Measurements from ENCODE around the gene INTS2. TPM values are rescaled to one million over a fixed set of nuclear protein-coding genes. Genes with fewer than 3 reads are reported as not detected.
"Not testable (repeated sequence)": the region's sequence is repeated elsewhere in the genome, so short reads cannot be mapped to it uniquely, and the experiment has no call there.

INTS2 gene
- polyA plus RNA-seq, 6 donors from 2014 or later: 2.4 to 6.1 (median 3.6) TPM; not detected in 1

GRCh38 chr17:61926826-61927207 lies 965 bp downstream of the INTS2 start:
- H3K4me3 Mint-ChIP-seq: peak overlapping the region; percentile 83 to 97 (median 94)
- ATAC-seq (ENCODE audit: low read depth in 2 of 2): no peak
- DNase-seq: no peak
- H3K4me1 Mint-ChIP-seq: peaks cover 10 to 25% (median 19%) of the 10 kb centered on the region in 3 donors
- H3K27me3 Mint-ChIP-seq: peaks cover 0 to 6% (median 5%) of the 10 kb centered on the region in 3 donors
- H3K36me3 Mint-ChIP-seq: no peaks in the 10 kb centered on the region
- H3K27ac Mint-ChIP-seq: peak overlapping the region; percentile 85 to 98 (median 92)
- no peaks in the 10 kb centered on the region for H3K9me3 Mint-ChIP-seq

- not testable (repeated sequence) for ATAC-seq (ENCODE audit: low read depth in 2 of 2); H3K4me3 Mint-ChIP-seq; H3K27me3 Mint-ChIP-seq; H3K27ac Mint-ChIP-seq; DNase-seq; H3K4me1 Mint-ChIP-seq; H3K9me3 Mint-ChIP-seq
- peaks cover 22 to 29% of the 10 kb centered on the region in 2 donors for H3K36me3 Mint-ChIP-seq
Measured at GRCh38 chr17:61915162-61915561, 12.6 kb downstream of the INTS2 start.

DNA sequence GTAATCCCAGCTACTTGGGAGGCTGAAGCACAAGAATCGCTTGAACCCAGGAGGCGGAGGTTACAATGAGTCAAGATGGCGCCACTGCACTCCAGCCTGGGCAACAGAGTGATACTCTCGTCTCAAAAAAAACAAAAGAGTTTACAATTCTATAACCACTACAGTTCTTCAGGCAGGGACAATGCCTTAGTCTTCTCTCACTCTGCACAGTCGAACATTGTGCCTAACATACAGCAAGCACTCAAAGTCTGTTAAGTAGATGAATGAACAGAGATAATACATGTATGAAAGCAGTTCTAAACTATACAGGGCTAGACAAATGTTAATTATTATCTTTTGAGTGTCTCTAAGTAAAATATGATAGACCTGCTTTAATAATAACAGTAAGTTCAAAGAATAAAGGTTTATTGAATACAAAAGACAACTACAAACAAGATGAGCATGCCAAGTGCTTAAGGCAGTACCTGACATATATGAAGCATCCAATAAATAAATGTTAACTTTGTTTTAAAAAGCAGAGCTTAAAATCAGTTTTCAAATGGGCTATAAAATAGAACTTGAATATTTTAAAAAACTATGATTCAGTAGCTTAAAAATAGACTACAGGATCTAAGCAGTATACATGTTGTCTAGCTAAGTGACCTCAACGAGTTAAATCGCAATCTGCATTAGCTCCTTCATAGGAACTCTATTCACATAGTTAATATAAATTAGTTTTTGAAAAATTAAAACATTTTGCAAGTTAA lies 19.3 kb downstream of the INTS2 start:
- ATAC-seq (ENCODE audit: low read depth in 2 of 2) (no peak), DNase-seq (no peak)
- H3K27me3 Mint-ChIP-seq: no peaks in the 10 kb centered on the region
- no peak overlapping the region for H3K4me3 Mint-ChIP-seq
- peaks cover 0 to 2% (median 0%) of the 10 kb centered on the region in 7 donors for H3K9me3 Mint-ChIP-seq
- H3K27ac Mint-ChIP-seq: no peak overlapping the region
- peaks cover 22 to 27% of the 10 kb centered on the region in 2 donors for H3K36me3 Mint-ChIP-seq
- peaks cover 0 to 3% (median 0%) of the 10 kb centered on the region in 3 donors for H3K4me1 Mint-ChIP-seq

- H3K27ac Mint-ChIP-seq: peak overlapping the region in 1 of 6 donors; percentile 73
- peaks cover 0 to 2% (median 0%) of the 10 kb centered on the region in 7 donors for H3K9me3 Mint-ChIP-seq
- no peak for ATAC-seq (ENCODE audit: low read depth in 2 of 2)
- no peak for DNase-seq
- H3K4me1 Mint-ChIP-seq: peaks cover 0 to 3% (median 0%) of the 10 kb centered on the region in 3 donors
- H3K27me3 Mint-ChIP-seq: no peaks in the 10 kb centered on the region
- peaks cover 22 to 32% of the 10 kb centered on the region in 2 donors for H3K36me3 Mint-ChIP-seq
- no peak overlapping the region for H3K4me3 Mint-ChIP-seq
Measured at GRCh38 chr17:61907361-61907760, 20.4 kb downstream of the INTS2 start.

DNA sequence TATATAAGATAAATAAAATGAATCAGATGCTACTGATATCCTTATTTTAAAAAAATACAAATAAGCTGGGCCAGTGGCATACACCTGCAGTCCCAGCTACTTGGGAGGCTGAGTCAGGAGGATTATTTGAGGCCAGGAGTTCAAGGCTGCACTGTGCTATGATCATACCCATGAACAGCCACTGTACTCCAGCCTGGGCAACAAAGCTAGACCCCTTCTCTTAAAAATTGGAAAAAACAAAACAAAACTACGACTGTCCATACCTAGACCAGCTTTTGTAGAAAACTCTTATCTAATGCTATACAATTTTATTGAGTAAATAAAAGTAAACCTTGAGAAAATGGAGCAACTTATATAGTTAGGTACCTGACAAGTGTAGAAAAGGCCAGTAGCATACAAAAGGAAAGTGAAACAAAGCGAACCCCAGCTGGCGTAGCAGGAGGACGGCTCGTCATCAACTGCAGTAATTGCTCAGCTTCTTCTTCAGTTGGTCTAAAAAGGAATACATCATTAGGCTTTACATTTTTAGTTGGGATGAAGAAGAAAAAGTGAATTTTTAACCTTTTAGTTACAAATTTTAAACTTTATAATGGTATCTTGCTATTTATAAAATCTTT lies 23.6 kb downstream of the INTS2 start:
- Mint-ChIP-seq H3K36me3 (peaks cover 7 to 16% of the 10 kb centered on the region in 2 donors), H3K27ac (peak overlapping the region in 3 of 6 donors; percentile 9 to 75 (median 72)), H3K27me3 (no peaks in the 10 kb centered on the region), H3K9me3 (no peaks in the 10 kb centered on the region), H3K4me1 (no peaks in the 10 kb centered on the region), H3K4me3 (peak overlapping the region in 7 of 8 donors; percentile 19 to 86 (median 47))
- DNase-seq: peak; percentile 12
- peak; percentile 79 to 82 for ATAC-seq (ENCODE audit: low read depth in 2 of 2)

DNA sequence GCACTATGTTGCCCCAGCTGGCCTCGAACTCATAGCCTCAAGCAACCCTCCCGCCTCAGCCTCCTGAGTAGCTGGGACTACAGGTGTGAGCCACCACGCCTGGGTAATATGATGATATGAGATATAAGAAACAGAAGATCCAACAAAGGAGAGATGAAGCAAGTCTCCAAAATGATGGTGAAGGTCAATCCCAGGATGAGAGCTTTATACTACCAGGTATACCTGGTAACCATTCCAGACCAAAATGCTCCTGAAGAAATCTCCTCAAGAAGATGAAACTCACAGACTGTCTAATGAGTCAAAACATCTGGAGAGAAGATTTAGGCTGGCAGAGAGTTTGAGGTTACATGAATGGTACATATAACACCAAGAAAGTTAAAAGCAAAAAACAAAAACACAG lies 24.5 kb downstream of the INTS2 start:
- ATAC-seq (ENCODE audit: low read depth in 2 of 2): no peak
- no peaks in the 10 kb centered on the region for H3K9me3 Mint-ChIP-seq
- no peak for DNase-seq
- H3K27ac Mint-ChIP-seq: peak overlapping the region in 3 of 6 donors; percentile 44 to 72 (median 51)
- no peaks in the 10 kb centered on the region for H3K27me3 Mint-ChIP-seq
- H3K36me3 Mint-ChIP-seq: peaks cover 7 to 16% of the 10 kb centered on the region in 2 donors
- H3K4me3 Mint-ChIP-seq: peak overlapping the region in 1 of 8 donors; percentile 45
- no peaks in the 10 kb centered on the region for H3K4me1 Mint-ChIP-seq

- no peak overlapping the region for H3K27ac Mint-ChIP-seq
- DNase-seq: no peak
- peaks cover 0 to 5% of the 10 kb centered on the region in 2 donors for H3K36me3 Mint-ChIP-seq
- no peaks in the 10 kb centered on the region for H3K4me1 Mint-ChIP-seq
- H3K4me3 Mint-ChIP-seq: no peak overlapping the region
- H3K27me3 Mint-ChIP-seq: no peaks in the 10 kb centered on the region
- no peak for ATAC-seq (ENCODE audit: low read depth in 2 of 2)
- H3K9me3 Mint-ChIP-seq: no peaks in the 10 kb centered on the region
Measured at GRCh38 chr17:61897548-61898180, 30.1 kb downstream of the INTS2 start.

GRCh38 chr17:61895391-61895790 lies 32.4 kb downstream of the INTS2 start:
- DNase-seq: no peak
- H3K4me1 Mint-ChIP-seq: no peaks in the 10 kb centered on the region
- H3K36me3 Mint-ChIP-seq: peaks cover 7 to 10% of the 10 kb centered on the region in 2 donors
- peak overlapping the region in 2 of 6 donors; percentile 20 to 62 for H3K27ac Mint-ChIP-seq
- H3K27me3 Mint-ChIP-seq: no peaks in the 10 kb centered on the region
- no peak for ATAC-seq (ENCODE audit: low read depth in 2 of 2)
- H3K9me3 Mint-ChIP-seq: no peaks in the 10 kb centered on the region
- no peak overlapping the region for H3K4me3 Mint-ChIP-seq

- H3K27me3 Mint-ChIP-seq; H3K27ac Mint-ChIP-seq; ATAC-seq (ENCODE audit: low read depth in 2 of 2); H3K9me3 Mint-ChIP-seq; H3K4me3 Mint-ChIP-seq; DNase-seq; H3K36me3 Mint-ChIP-seq; H3K4me1 Mint-ChIP-seq: not testable (repeated sequence)
Measured at GRCh38 chr17:61894310-61894709, 33.5 kb downstream of the INTS2 start.

DNA sequence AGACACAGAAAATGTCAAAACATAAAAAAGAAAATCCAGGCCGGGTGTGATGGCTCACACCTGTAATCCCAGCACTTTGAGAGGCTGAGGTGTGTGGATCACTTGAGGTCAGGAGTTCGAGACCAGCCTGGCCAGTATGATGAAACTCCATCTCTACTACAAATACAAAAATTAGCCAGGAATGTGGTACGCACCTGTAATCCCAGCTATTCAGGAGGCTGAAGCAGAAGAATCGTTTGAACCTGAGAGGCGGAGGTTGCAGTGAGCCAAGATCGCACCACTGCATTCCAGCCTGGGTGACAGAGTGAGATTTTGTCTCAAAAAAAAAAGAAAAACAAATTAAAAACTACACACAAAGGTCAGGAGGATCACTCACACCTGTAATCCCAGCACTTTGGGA lies 40.0 kb downstream of the INTS2 start:
- not testable (repeated sequence) for H3K4me1 Mint-ChIP-seq; H3K9me3 Mint-ChIP-seq; H3K4me3 Mint-ChIP-seq; ATAC-seq (ENCODE audit: low read depth in 2 of 2); DNase-seq; H3K27me3 Mint-ChIP-seq
- Mint-ChIP-seq H3K36me3 (peaks cover 14 to 16% of the 10 kb centered on the region in 2 donors), H3K27ac (peak overlapping the region in 2 of 6 donors; percentile 64 to 75)

GRCh38 chr17:61885865-61886264 lies 41.9 kb downstream of the INTS2 start:
- not testable (repeated sequence) for H3K4me1 Mint-ChIP-seq; H3K4me3 Mint-ChIP-seq; H3K27me3 Mint-ChIP-seq; H3K27ac Mint-ChIP-seq; ATAC-seq (ENCODE audit: low read depth in 2 of 2); DNase-seq; H3K9me3 Mint-ChIP-seq
- H3K36me3 Mint-ChIP-seq: peaks cover 7 to 12% of the 10 kb centered on the region in 2 donors

DNA sequence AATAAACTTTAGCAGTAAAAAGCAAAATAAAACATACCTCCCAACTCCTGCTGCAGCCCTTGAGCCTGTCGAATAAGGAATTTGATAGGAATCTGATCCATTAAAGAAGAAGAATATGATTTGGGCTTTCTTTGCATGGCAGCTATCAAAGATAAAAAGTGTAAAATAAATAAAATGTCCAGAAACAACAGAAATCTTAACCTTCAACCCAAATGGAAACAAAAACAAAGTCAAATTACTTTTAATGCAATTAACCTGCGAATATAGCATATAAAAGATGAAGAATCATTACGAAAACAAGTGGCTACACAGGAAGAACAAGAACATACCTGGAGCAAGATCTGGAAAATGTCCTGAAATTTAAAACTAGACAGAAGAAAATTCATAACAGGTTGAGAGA lies 42.9 kb downstream of the INTS2 start:
- Mint-ChIP-seq H3K4me3 (no peak overlapping the region), H3K36me3 (peaks cover 7 to 12% of the 10 kb centered on the region in 2 donors), H3K27me3 (no peaks in the 10 kb centered on the region), H3K9me3 (no peaks in the 10 kb centered on the region), H3K27ac (no peak overlapping the region), H3K4me1 (no peaks in the 10 kb centered on the region)
- DNase-seq: no peak
- ATAC-seq (ENCODE audit: low read depth in 2 of 2): no peak

- Mint-ChIP-seq H3K27ac (no peak overlapping the region), H3K36me3 (peaks cover 0 to 10% of the 10 kb centered on the region in 2 donors), H3K27me3 (no peaks in the 10 kb centered on the region), H3K4me1 (no peaks in the 10 kb centered on the region), H3K9me3 (no peaks in the 10 kb centered on the region), H3K4me3 (no peak overlapping the region)
- DNase-seq (no peak), ATAC-seq (ENCODE audit: low read depth in 2 of 2) (no peak)
Measured at GRCh38 chr17:61880589-61881102, 47.1 kb downstream of the INTS2 start.

Data from naive B cell (primary cell).